ENCODE measurements around the gene KIRREL3.

KIRREL3 gene

DNA sequence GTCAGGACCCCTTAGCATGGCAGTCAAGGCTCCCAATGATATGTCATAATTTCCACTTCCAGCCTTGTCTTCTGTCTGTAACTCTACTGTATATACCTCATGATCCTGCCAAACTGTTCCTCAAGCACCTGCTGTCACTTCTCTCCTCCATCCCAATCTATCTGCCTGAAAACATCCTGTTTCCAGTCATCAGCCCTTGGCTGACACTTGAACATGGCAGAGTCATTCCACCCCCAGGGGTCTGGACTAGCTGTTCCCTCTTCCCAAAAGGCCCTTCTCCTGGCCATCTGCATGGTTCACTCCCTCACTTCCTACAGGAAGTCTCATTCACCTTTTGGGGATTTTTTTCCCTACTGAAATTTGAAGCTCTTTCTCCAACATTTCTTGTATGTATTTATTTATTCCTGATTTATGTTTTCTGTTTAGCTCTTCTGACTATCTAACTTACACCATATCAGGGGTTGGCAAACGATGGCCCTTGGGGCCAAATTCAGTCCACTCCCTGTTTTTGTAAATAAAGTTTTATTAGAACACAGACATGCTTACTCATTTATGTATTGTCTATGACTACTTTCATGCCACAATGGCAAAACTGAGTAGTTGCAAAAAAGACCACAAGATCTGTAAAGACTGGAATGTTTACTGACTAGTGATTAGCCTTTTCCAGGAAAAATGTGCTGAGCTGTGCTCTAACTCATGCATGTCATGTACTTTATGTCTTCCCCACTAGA is 278.4 kb downstream of the KIRREL3 start:
- no peak for FAIRE-seq
- TF ChIP-seq POLR2AphosphoS5 (IDR thresholded peaks at IDR 0.05; ENCODE audit: low read depth, low read length) = no peak
- no peak for TF ChIP-seq POLR2A (IDR thresholded peaks at IDR 0.05; ENCODE audit: low read depth, low read length)
- TF ChIP-seq POU2F2 (IDR thresholded peaks at IDR 0.05; ENCODE audit: low read depth, low read length) = no peak
- TF ChIP-seq PAX5 (IDR thresholded peaks at IDR 0.05; ENCODE audit: insufficient read depth, low read length, severe bottlenecking) = no peak
- no peak for TF ChIP-seq SPI1 (IDR thresholded peaks at IDR 0.05; ENCODE audit: low read depth, low read length)
- no peak for TF ChIP-seq TAF1 (IDR thresholded peaks at IDR 0.05; ENCODE audit: low read depth, low read length)
- DNase-seq (ENCODE audit: insufficient read length, low spot score) = no peak

DNA sequence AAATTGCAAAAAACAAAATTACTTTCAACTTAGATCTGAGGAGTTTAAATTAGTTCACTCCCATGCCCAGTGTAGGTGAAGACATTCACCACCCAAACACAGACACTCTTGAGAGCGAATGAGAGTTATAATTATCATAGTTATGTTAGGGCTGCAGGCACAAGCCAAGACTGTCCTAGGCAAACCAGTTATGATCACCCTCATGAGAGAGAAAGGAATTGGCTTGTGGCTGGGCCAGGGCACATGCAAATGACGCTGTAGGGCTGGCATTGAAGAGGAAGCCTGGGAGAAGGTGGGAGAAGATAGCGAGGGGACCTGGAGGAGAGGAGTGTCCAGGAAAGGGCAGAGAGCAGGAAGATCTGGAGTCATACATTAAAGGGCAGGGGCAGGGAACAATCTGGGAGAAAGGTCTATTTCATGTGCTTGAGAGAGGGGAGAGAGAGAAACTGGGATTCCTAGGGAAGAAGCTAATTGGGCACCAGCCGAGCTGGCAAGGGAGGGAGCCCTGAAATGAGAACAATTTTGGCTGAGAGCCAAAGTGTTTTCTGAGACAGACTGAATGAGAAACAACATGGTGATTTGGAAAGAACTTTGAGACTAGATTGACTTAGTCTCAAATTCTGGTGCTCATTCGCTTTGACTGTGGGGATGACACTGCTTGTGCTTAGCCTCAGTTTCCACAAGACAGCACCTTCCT is 279.9 kb downstream of the KIRREL3 start:
- FAIRE-seq (no peak), DNase-seq (ENCODE audit: insufficient read length, low spot score) (no peak)
- TF ChIP-seq TAF1 (IDR thresholded peaks at IDR 0.05; ENCODE audit: low read depth, low read length) = no peak
- no peak for TF ChIP-seq POLR2A (IDR thresholded peaks at IDR 0.05; ENCODE audit: low read depth, low read length)
- no peak for TF ChIP-seq POU2F2 (IDR thresholded peaks at IDR 0.05; ENCODE audit: low read depth, low read length)
- TF ChIP-seq POLR2AphosphoS5 (IDR thresholded peaks at IDR 0.05; ENCODE audit: low read depth, low read length) = no peak
- TF ChIP-seq PAX5 (IDR thresholded peaks at IDR 0.05; ENCODE audit: insufficient read depth, low read length, severe bottlenecking) = no peak
- no peak for TF ChIP-seq SPI1 (IDR thresholded peaks at IDR 0.05; ENCODE audit: low read depth, low read length)

DNA sequence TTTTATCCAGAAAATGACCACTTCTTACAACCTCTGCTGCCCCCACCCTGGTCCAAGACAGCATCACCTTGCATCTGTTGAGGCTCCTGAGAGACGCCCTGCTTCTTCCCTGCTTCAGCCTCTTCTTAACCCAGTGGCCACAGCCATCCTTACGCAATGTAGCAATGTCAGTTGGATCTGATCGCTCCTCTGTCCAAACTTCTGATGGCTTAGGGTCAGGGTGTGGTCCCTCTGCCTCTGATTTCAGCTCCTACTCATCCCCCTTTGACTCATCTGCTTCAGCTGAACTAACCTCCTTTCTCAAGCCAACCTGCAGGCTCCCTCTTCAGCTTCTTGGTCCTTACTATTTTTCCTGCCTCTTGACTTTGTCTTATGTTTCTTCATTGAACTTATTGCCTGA is 280.8 kb downstream of the KIRREL3 start:
- no peak for DNase-seq (ENCODE audit: insufficient read length, low spot score)
- no peak for TF ChIP-seq PAX5 (IDR thresholded peaks at IDR 0.05; ENCODE audit: insufficient read depth, low read length, severe bottlenecking)
- TF ChIP-seq POLR2AphosphoS5 (IDR thresholded peaks at IDR 0.05; ENCODE audit: low read depth, low read length) = no peak
- no peak for TF ChIP-seq POLR2A (IDR thresholded peaks at IDR 0.05; ENCODE audit: low read depth, low read length)
- no peak for TF ChIP-seq TAF1 (IDR thresholded peaks at IDR 0.05; ENCODE audit: low read depth, low read length)
- no peak for TF ChIP-seq SPI1 (IDR thresholded peaks at IDR 0.05; ENCODE audit: low read depth, low read length)
- TF ChIP-seq POU2F2 (IDR thresholded peaks at IDR 0.05; ENCODE audit: low read depth, low read length) = no peak
- FAIRE-seq = no peak

DNA sequence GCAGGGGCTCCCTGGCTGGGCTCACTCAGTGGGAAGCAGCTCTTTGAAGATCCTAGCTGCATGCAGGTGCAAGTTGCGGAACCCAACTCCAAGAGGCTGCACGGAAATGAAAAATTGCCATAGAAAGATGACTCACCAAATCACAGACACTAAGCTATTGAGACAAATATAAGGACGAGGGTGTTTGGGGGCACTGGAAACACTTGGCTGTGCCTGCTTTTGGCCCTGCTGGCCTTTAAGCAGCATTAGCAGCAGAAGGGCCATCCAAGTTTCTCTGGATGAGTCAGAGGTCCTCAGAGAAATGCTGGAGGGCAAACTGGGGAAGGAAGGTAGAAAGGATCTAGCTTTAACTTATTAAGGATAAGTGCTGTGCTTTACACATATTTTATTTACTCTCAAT is 282.3 kb downstream of the KIRREL3 start:
- DNase-seq (ENCODE audit: insufficient read length, low spot score) (no peak), FAIRE-seq (no peak)
- TF ChIP-seq PAX5 (IDR thresholded peaks at IDR 0.05; ENCODE audit: insufficient read depth, low read length, severe bottlenecking) (no peak), SPI1 (IDR thresholded peaks at IDR 0.05; ENCODE audit: low read depth, low read length) (no peak), POLR2A (IDR thresholded peaks at IDR 0.05; ENCODE audit: low read depth, low read length) (no peak), POU2F2 (IDR thresholded peaks at IDR 0.05; ENCODE audit: low read depth, low read length) (no peak), TAF1 (IDR thresholded peaks at IDR 0.05; ENCODE audit: low read depth, low read length) (no peak)

DNA sequence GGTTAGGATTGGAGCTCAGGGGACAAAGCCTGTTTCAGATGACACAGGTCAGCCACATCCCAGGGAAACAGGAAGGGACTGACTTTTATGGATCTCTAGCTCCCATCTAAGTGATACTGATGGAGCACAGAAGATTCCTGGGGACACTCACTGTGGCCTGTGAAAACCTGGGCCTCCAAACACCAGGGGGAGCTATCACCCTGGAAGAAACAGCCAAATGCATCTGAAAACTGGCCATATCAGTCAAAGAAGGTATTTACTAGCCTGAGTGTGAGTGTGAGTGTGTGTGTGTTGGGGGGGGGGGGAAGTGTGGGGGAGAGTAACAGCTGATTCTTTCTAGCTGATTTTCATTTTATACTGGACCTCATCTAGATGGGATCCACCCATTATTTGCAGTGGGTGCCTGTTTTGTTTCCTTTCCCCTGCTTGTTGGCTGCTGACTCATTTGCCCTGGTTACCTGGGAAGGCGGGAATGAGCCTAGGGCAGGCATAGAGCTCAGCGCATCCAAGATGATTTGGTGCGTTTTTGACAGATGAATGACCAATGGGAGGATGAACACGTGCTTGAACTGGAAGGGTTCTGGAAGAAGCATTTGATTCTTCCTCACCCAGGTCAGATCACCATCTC is 284.0 kb downstream of the KIRREL3 start:
- peak; percentile 56 for FAIRE-seq
- TF ChIP-seq TAF1 (IDR thresholded peaks at IDR 0.05; ENCODE audit: low read depth, low read length) (no peak), POU2F2 (IDR thresholded peaks at IDR 0.05; ENCODE audit: low read depth, low read length) (peak; percentile 24; the same call in 1 of the 2 replicates)
- peak; percentile 46 for DNase-seq (ENCODE audit: insufficient read length, low spot score)

DNA sequence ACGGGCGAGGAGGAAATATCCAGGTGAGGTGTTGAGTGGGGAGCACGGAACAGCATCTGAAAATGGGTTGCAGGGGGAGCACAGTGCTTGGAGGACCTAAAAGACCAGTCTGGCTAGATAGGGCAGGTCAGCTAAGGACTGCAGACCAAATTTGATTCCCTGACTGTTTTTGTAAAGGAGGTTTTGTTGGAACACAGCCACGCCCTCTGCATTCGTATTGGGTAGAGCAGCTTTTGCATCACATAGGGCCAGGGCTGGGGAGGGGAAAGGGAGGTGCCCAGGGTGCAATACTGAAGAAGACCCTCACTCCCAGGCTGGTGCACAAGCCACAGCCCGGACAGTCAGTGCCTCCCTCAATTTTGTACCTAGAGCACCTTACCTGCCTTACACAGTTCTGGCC is 286.8 kb downstream of the KIRREL3 start:
- FAIRE-seq (no peak), DNase-seq (ENCODE audit: insufficient read length, low spot score) (no peak)
- TF ChIP-seq TAF1 (IDR thresholded peaks at IDR 0.05; ENCODE audit: low read depth, low read length) (no peak), POU2F2 (IDR thresholded peaks at IDR 0.05; ENCODE audit: low read depth, low read length) (no peak), POLR2AphosphoS5 (IDR thresholded peaks at IDR 0.05; ENCODE audit: low read depth, low read length) (no peak), POLR2A (IDR thresholded peaks at IDR 0.05; ENCODE audit: low read depth, low read length) (no peak), PAX5 (IDR thresholded peaks at IDR 0.05; ENCODE audit: insufficient read depth, low read length, severe bottlenecking) (no peak), SPI1 (IDR thresholded peaks at IDR 0.05; ENCODE audit: low read depth, low read length) (no peak)

DNA sequence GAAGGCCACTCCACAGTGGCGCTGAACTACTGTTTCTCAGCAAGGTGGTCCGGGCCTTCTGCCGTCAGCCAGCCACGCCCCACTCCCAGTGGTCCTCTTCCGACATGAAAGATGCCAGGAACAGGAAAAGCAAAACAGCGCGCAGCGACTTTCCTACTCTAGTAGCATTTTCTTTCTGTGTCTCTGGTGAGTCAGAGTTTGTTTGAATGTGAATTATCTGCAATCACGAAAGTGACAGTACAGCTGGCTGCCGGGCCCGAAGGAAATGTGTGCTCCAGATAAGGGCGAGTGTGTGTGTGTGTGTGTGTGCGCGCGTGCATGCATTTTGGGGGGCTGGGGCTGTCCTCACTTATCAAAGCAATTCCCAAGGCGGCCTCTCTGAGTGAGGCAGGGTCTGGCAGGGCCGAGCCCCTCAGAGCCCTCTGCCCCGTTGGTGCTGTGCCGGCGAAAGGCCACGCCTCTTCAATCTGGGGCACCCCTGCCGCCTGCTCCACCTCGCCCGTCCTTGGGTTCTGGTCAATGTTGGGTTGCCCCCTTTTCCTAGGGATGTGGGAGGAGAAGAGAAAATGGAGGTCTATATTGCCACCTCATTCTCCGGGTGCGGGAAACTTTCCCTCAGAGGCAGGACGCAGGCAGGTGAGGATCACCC is 288.5 kb downstream of the KIRREL3 start:
- FAIRE-seq (no peak), DNase-seq (ENCODE audit: insufficient read length, low spot score) (no peak)
- TF ChIP-seq TAF1 (IDR thresholded peaks at IDR 0.05; ENCODE audit: low read depth, low read length) (no peak), POLR2A (IDR thresholded peaks at IDR 0.05; ENCODE audit: low read depth, low read length) (no peak), PAX5 (IDR thresholded peaks at IDR 0.05; ENCODE audit: insufficient read depth, low read length, severe bottlenecking) (no peak)

DNA sequence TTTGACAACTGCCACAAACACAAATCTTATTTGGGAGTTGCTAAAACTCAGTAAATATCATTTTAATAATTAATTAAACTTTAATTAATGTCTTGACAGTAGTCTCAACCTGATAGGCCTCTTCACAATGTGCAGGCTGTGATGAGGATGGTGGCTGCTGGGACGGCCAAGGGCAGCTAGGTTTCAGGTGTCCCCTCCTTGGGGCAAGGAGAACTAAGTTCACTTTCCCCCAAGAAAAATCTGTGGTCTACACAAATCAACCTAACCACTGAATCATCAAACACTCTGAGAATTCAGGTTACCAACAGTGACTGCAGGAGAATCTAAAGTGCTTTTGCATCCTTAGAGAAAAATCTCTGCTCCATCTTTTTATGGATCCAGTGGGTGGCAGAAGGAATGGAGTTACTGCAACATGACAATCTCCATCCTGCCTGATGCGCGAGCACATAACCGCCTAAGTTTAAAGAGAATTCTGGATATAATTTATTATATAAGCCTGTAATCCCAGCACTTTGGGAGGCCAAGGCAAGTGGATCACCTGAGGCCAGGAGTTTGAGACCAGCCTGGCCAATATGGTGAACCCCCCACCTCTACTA is 289.7 kb downstream of the KIRREL3 start:
- no peak for TF ChIP-seq POLR2A (IDR thresholded peaks at IDR 0.05; ENCODE audit: low read depth, low read length)
- TF ChIP-seq SPI1 (IDR thresholded peaks at IDR 0.05; ENCODE audit: low read depth, low read length) = no peak
- no peak for TF ChIP-seq POLR2AphosphoS5 (IDR thresholded peaks at IDR 0.05; ENCODE audit: low read depth, low read length)
- no peak for TF ChIP-seq PAX5 (IDR thresholded peaks at IDR 0.05; ENCODE audit: insufficient read depth, low read length, severe bottlenecking)
- no peak for TF ChIP-seq TAF1 (IDR thresholded peaks at IDR 0.05; ENCODE audit: low read depth, low read length)
- no peak for TF ChIP-seq POU2F2 (IDR thresholded peaks at IDR 0.05; ENCODE audit: low read depth, low read length)
- FAIRE-seq = no peak
- DNase-seq (ENCODE audit: insufficient read length, low spot score) = no peak

DNA sequence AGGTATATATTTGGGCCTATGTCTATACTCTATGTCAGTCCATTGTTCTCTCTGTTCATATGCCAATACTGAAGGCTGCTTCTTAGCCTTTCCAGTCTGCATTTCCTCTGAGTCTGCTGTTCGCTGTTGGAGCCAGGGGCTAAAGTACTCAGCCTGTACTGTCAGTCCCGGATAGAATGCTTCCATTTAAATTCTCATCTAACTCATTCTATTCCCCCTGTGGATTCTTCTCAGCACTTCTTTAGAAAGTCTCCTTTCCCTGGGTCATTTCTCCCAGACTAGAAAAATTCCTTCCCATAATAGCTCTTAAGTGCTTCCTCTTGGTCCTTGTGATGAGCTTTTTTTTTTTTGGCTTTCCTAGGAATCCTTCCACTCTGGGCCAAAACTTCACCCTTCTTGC is 293.1 kb downstream of the KIRREL3 start:
- DNase-seq (ENCODE audit: insufficient read length, low spot score) = no peak
- no peak for FAIRE-seq
- TF ChIP-seq POLR2AphosphoS5 (IDR thresholded peaks at IDR 0.05; ENCODE audit: low read depth, low read length) (no peak), PAX5 (IDR thresholded peaks at IDR 0.05; ENCODE audit: insufficient read depth, low read length, severe bottlenecking) (no peak), TAF1 (IDR thresholded peaks at IDR 0.05; ENCODE audit: low read depth, low read length) (no peak), POLR2A (IDR thresholded peaks at IDR 0.05; ENCODE audit: low read depth, low read length) (no peak), POU2F2 (IDR thresholded peaks at IDR 0.05; ENCODE audit: low read depth, low read length) (no peak), SPI1 (IDR thresholded peaks at IDR 0.05; ENCODE audit: low read depth, low read length) (no peak)
